ENCODE data around the gene PCDH9.
A peak's percentile ranks its signal among the peaks of the same experiment; 100 is the strongest.

The PCDH9 gene
- long read RNA-seq, partial matches to known transcripts, result 0 of 3 reads
- long read RNA-seq, other reads (novel, unspliced or antisense), result 3 of 3 reads

GRCh38 chr13:67229481-67230403, at the start of gene PCDH9:
TSS of gene PCDH9 (minus strand) at chr13:67230336. CDS start at chr13:67228440, 1,896 bp downstream.
- no peak for DNase-seq (ENCODE audit: low read depth in 1 of 2, low spot score in 1 of 2)
- peak within 1 kb of the TSS; percentile 61 for H3K4me3 ChIP-seq (replicated peaks; ENCODE audit: insufficient read depth, low read length)
- peaks cover 56% of the 10 kb centered on the region for H3K27me3 ChIP-seq (ENCODE audit: insufficient read depth, poor library complexity, severe bottlenecking)
- H3K27ac ChIP-seq (replicated peaks), result no peak within 1 kb of the TSS
- no peak for TF ChIP-seq GABPA (IDR thresholded peaks at IDR 0.05; ENCODE audit: low read depth)
- no peak for TF ChIP-seq CTCF (IDR thresholded peaks at IDR 0.05; ENCODE audit: insufficient read depth, low read length)
- no peak for TF ChIP-seq REST (IDR thresholded peaks at IDR 0.05; ENCODE audit: insufficient replicate concordance, low read depth)
- no peak for TF ChIP-seq POLR2AphosphoS5 (IDR thresholded peaks at IDR 0.05; ENCODE audit: low read depth)
- TF ChIP-seq SPI1 (IDR thresholded peaks at IDR 0.05; ENCODE audit: borderline replicate concordance, low read depth), result no peak

GRCh38 chr13:67278235-67278634, 48.1 kb upstream of the PCDH9 start:
- no peaks in the 10 kb centered on the region for H3K27me3 ChIP-seq (ENCODE audit: insufficient read depth, poor library complexity, severe bottlenecking)

GRCh38 chr13:67277581-67277980, 47.4 kb upstream of the PCDH9 start:
- no peak for TF ChIP-seq POLR2AphosphoS5 (IDR thresholded peaks at IDR 0.05; ENCODE audit: low read depth)
- no peak for TF ChIP-seq CTCF (IDR thresholded peaks at IDR 0.05; ENCODE audit: insufficient read depth, low read length)
- no peak for TF ChIP-seq SPI1 (IDR thresholded peaks at IDR 0.05; ENCODE audit: borderline replicate concordance, low read depth)
- TF ChIP-seq GABPA (IDR thresholded peaks at IDR 0.05; ENCODE audit: low read depth), result no peak
- TF ChIP-seq REST (IDR thresholded peaks at IDR 0.05; ENCODE audit: insufficient replicate concordance, low read depth), result no peak
- Histone ChIP-seq H3K4me3 (replicated peaks; ENCODE audit: insufficient read depth, low read length) (no peak overlapping the region), H3K27me3 (ENCODE audit: insufficient read depth, poor library complexity, severe bottlenecking) (no peaks in the 10 kb centered on the region), H3K27ac (replicated peaks) (no peak overlapping the region)
- DNase-seq (ENCODE audit: low read depth in 1 of 2, low spot score in 1 of 2), result no peak

More at GRCh38 chr13:67278235-67278634, 48.1 kb upstream of the PCDH9 start:
- TF ChIP-seq SPI1 (IDR thresholded peaks at IDR 0.05; ENCODE audit: borderline replicate concordance, low read depth), result no peak
- TF ChIP-seq REST (IDR thresholded peaks at IDR 0.05; ENCODE audit: insufficient replicate concordance, low read depth), result no peak
- TF ChIP-seq GABPA (IDR thresholded peaks at IDR 0.05; ENCODE audit: low read depth), result no peak
- TF ChIP-seq POLR2AphosphoS5 (IDR thresholded peaks at IDR 0.05; ENCODE audit: low read depth), result no peak
- no peak for DNase-seq (ENCODE audit: low read depth in 1 of 2, low spot score in 1 of 2)
- no peak overlapping the region for H3K27ac ChIP-seq (replicated peaks)
- H3K4me3 ChIP-seq (replicated peaks; ENCODE audit: insufficient read depth, low read length), result no peak overlapping the region
